GM12864 (cell line): Measurements from ENCODE around the gene OSBPL10.

Source experiments
- DNase-seq: peaks from one replicate; pipeline ENCODE4 v3.0.0-alpha.2; 2011; ENCODE audit warnings: low read depth
- H3K4me3 ChIP-seq: 2 replicates; pipeline ENCODE4 v1.5.1; 2011; ENCODE audit warnings: mild to moderate bottlenecking, low read depth, low read length, control low read depth
- TF ChIP-seq, protein P1 (sequence below): IDR thresholded peaks from 2 replicates; pipeline ENCODE4 v1.5.1; 2011; ENCODE audit warnings: low read depth, mild to moderate bottlenecking, moderate library complexity, low read length, control low read depth, inconsistent platforms; ENCODE audit errors: missing control alignments

The OSBPL10 gene

DNA sequence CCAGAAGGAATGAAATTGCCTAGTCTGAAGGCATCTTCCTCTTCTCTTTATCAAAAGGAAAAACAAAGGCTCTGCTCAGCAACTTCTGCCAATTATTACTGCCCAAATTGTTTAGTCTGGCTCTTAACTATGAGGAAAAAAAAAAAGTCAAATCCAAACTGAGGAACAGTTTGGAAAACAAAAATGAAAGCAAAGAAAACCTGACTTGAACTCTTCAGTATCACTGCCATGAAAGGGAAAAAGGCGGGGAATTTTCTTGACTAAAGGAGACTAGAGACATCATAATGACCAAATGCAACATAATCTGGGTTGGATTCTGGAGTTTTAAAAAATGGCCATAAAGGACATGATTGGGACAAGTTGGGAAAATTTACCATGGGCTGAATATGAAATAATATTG lies 292.1 kb downstream of the OSBPL10 start:
- TF ChIP-seq, protein P1, sequence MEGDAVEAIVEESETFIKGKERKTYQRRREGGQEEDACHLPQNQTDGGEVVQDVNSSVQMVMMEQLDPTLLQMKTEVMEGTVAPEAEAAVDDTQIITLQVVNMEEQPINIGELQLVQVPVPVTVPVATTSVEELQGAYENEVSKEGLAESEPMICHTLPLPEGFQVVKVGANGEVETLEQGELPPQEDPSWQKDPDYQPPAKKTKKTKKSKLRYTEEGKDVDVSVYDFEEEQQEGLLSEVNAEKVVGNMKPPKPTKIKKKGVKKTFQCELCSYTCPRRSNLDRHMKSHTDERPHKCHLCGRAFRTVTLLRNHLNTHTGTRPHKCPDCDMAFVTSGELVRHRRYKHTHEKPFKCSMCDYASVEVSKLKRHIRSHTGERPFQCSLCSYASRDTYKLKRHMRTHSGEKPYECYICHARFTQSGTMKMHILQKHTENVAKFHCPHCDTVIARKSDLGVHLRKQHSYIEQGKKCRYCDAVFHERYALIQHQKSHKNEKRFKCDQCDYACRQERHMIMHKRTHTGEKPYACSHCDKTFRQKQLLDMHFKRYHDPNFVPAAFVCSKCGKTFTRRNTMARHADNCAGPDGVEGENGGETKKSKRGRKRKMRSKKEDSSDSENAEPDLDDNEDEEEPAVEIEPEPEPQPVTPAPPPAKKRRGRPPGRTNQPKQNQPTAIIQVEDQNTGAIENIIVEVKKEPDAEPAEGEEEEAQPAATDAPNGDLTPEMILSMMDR, result no peak
- no peak for DNase-seq

DNA sequence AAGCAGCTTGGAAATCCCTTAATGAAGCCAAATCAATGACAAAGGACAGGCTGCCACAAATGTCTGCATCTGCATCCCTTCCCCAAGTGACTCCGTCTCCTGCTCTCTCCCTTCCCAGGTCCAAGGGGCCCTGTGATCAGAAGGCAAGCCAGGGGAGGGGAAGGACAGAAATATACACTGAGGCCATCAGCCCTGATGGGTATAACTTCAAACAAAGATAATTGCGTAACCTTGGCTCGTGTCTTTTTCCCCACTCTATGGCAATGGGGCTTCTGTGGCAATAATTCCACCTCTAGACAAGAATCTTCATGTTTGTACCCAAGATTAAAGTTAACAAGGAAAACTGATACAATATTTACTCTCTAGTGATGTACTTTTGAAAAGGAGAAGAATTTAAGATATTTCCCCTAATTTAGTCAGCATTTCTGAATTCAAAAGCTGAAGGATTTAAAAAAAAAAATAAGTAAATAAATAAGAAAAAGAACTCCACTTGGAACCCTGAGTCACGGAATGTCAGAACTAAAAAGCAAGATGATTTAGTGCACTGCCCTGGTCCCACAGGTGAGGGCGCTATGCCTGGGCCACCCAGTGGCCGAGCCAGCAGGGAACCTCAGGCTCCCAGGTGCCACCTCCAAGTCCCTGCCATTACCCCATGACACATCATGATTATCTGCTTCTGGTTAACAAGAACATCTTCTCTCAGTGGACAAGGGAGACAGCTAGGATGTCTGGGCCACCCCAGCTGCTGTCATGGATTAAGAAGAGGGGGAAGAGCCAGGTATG lies 293.9 kb downstream of the OSBPL10 start:
- no peak for DNase-seq
- TF ChIP-seq, protein P1, result no peak
- H3K4me3 ChIP-seq, result no peak overlapping the region

More for the DNA sequence above, 292.1 kb downstream of the OSBPL10 start:
- H3K4me3 ChIP-seq, result no peak overlapping the region

DNA sequence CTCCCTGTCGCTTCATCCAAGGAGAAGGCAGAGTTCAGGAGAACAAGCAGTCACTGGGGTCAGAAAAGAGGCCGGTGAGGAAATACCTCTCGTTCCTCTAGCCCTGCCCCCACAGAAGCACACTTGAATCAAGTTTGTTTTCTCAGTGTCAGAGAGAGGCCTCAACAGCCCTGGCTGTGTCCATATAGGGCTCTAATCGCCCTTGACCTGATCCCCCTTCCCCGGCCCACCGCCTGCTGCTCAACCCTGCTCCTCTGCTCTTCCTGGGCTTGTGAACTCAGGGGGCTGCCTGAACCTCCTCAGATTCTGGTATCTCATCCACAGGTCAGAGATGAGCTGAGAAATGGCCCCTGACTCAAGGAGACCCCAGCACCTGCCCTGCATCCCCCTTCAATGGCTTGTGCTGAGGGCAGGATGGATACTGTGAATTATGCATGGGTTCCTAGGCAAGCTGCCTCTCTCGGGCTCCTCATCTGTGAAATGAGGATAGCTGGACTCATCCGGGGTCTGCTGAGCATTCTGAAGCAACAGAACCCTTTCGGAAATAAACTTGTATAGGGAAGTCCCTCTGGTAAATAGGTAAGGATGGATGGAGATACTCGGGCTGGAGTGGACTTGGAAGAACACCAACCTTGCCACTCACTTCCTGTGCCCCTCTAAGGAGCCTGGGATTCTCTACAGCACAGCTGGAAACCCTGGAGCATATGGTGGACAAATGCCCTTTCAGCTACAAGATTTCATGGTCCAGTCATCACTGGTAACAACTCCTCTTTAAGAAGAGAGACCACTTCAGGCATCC lies 300.8 kb downstream of the OSBPL10 start:
- H3K4me3 ChIP-seq, result no peak overlapping the region

DNA sequence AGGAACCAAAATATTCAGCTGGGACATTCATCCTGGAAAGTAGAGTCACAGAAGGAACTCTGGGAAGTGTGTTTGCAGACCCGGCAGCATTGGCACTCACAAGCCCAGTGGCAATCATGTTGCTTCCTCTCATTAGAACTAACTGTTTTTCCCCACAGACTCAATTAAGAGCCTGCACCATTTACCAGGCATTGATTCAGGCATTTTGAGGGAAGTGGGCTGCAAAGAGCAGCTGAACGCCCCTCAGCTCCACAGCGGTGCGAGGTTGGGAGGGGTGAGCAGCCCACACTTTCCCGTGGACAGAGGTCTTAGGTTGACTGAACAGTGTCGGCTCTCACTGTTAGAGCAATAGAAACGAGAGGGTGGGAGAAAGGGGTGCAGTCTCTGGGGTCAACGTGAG lies 304.5 kb downstream of the OSBPL10 start:
- no peak overlapping the region for H3K4me3 ChIP-seq
- DNase-seq, result no peak
- TF ChIP-seq, protein P1, result no peak

More for the DNA sequence above, 300.8 kb downstream of the OSBPL10 start:
- TF ChIP-seq, protein P1, result no peak
- DNase-seq, result no peak

DNA sequence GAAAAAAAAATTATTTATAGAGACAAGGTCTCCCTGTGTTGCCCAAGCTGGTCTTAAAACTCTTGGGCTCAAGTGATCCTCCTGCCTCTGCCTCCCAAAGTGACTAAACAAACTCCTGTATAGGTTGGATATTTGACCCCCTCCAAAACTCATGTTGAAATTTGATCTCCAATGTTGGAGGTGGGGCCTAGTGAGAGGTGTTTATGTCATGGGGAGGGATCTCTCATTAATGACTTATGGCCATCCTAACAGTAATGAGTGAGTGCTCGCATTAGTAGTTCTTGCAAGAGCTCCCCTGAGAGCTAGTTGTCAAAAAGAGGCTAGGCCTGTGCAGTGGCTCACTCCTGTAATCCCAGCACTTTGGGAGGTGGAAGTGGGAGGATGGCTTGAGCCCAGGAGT lies 307.1 kb downstream of the OSBPL10 start:
- TF ChIP-seq, protein P1, result no peak
- DNase-seq, result no peak
- no peak overlapping the region for H3K4me3 ChIP-seq

DNA sequence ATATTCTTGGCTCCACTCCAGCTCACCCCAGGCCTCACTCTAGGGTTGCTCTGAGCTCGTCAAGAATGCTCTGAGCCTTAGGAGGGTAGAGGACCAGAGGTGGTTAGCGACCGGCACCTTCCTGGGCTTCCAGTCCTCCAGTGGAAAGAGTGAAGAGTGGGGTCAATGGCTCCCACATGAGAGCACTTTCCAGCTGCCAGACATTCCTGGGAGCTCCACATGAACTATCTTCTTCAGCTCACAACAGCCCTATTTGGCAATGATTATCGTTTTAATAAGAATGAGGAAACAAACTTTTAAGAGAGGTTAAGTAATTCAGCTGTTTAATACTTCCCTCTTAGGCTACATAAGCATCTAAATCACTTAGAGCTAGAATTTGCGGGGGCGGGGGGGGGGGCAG lies 309.1 kb downstream of the OSBPL10 start:
- TF ChIP-seq, protein P1, result no peak
- no peak overlapping the region for H3K4me3 ChIP-seq
- DNase-seq, result no peak
